Cardiac septum (tissue), 1 donor: ENCODE results near the gene DNAH9. TPM values are rescaled to one million over a fixed set of nuclear protein-coding genes. Genes with fewer than 3 reads are reported as not detected.

Experiments used
- DNase-seq: peaks from one replicate; pipeline ENCODE4 v3.0.0-alpha.2; 2020; ENCODE audit warnings: low spot score
- intact Hi-C: fragments of 100-400 bp; cut with DNase I; formaldehyde crosslinking; loops from one replicate; pipeline ENCODE4 v1.14.0; 2022
- total RNA-seq: library from RNA; stranded (reverse); fragmentation: NEBNext Ultra II Directional; extraction: Animal tissue kit (Norgen Biotek cat#: 25700); gene quantifications from one replicate; pipeline ENCODE4 v1.2.1, GENCODE V29; 2021
- donor health status: DM: no; HTN: no; CAD: no.

DNAH9 gene
- total RNA-seq, 1 donor from 2014 or later: not detected

- DNase-seq: no peak
- intact Hi-C loops: no loop called here
These were observed 14.8 kb upstream of the DNAH9 start for GRCh38 chr17:11583306-11583992.

DNA sequence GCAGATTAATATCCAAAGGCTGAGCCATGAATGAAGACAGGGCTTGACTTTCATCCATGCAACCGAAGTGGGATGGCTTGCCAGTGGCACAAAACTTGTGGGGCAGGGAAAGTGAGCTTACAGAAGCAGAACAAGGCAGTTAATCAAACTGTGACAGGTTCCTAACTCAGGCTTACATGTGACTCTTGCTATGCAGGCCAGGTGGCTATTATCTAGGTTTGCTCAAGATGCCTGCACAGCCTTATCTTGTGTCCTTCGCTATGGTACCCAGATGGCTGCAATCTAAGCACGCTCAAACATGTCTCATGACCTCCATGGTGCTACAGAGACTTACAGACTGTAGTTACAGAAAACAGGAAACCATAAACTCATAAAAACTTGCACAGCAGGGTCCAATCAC is 8.6 kb upstream of the DNAH9 start:
- intact Hi-C loops: no loop called here
- DNase-seq: no peak

- intact Hi-C loops: no loop called here
These were observed 3.4 kb downstream of the DNAH9 start for GRCh38 chr17:11601661-11602060.

DNA sequence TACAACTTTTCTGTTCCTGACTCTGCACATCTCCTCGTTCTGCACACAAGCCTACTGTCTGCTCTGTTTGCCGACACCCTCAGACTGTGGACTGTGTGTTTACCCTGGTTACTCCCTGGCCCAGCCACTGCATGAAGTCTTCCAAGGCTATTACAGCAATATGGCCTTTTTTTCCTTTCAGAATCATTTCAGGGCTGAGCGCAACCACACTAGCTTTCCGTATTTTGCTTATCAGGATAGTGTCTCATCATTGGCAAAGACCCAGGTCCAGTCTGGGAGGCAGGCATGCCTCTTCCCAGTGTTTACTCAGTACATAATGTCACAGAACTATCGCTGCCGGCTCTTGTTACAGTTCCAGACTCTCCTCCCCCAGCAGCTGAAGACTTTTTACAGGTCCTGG is 10.1 kb downstream of the DNAH9 start:
- DNase-seq: no peak
- intact Hi-C loops: no loop called here

More at GRCh38 chr17:11601661-11602060, 3.4 kb downstream of the DNAH9 start:
- DNase-seq: no peak

DNA sequence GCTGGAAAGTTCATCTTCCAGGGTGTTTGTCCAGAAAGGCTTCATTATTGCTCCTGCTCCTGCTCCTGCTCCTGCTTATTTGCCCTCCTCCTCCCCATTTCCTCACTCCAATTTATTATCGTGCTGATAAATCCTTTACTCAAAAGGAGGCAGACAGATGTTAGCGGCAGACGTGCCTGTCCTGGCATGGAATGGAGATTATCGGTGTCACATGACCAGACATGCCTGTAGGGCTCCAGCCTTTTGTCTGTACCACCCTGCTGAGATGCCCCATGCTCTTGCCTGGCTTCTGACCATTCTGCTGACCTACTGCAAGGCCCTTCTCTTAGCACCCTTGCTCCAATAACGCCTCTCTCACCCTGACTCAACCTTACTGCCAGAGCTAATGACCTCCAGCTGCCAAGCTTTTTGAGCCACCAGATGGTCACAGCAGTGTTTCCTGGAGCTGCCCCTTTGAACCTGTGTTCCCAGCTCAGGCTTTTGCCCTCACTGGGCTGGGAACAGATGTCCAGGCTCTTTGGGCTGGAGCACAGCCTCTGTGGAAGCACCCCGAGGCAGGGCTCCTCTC is 12.8 kb downstream of the DNAH9 start:
- DNase-seq: no peak
- intact Hi-C loops: no loop called here

DNA sequence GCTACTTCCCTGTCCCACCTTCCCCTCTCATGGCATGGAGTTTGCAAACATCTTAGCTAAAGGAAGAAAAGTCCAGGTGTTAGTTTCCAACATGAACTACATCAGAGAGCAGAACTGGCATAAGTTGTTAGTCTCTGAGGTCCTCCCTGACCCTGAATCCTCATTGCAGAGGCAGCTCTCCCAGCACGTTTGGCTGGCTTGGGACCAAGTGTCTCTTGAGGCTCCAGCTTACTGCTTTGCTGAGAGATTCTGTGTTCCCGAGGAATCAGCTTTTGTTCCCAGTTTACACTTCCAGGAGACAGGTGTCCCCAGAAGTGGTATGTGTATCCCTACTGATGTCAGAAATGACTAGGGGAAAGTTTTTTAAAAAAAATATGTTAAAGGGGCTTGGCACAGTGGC is 14.7 kb downstream of the DNAH9 start:
- intact Hi-C loops: no loop called here
- no peak for DNase-seq

- intact Hi-C loops: no loop called here
- no peak for DNase-seq
These were observed 20.7 kb downstream of the DNAH9 start for GRCh38 chr17:11618861-11619566.

- intact Hi-C loops: no loop called here
- DNase-seq: no peak
These were observed 24.2 kb downstream of the DNAH9 start for GRCh38 chr17:11622492-11622891.

DNA sequence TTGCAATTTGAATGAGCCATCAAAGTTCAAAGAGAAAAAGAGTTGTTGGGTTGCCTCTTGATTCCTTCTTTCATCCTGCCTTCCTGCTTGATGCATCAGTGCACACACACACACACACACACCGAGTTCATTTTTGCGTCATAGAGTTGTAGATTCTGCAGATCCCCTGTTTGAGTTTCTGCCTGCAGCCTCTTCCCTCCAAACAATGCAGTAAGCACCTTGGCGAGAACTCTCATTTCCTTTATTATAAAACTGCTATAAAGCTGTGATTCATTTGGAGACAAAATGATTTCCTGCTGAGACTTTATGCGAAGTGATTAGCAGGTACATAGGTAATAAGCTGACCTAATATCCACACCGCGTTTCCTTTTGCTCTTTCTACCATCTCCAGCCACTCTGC is 26.7 kb downstream of the DNAH9 start:
- DNase-seq: no peak
- intact Hi-C loops: no loop called here

GRCh38 chr17:11625878-11626277 is 27.6 kb downstream of the DNAH9 start:
- intact Hi-C loops: no loop called here
- DNase-seq: no peak

DNA sequence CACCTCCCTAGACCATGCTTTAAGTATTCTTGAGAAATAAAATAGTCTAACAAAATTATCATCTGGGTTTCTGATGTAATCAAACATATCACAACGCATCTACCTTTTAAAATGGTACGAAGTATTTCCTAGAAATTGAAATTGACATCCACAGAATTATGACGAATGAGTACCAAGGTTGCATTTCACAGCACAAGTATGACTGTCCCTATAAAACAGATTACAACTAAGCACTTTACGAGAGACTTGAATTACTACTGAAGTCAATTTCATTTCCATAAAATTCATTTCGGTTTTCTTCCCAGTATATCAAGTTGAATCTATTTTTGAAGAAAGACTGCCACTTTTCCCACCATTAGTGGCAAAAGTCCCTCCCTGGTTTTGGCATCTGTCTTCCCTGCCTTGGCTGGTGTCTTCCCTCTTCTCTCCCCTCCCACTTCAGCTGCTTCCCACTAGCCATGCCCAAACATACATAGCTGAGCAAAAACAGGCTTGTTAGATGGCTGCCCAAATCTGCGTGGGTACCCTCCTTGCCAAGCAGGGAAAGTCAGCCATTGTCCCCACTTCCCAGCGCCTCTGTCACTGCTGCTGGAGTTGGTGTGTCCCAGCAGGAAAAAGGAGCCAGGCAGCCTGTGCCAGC is 29.2 kb downstream of the DNAH9 start:
- intact Hi-C loops: no loop called here
- DNase-seq: no peak

- DNase-seq: no peak
- intact Hi-C loops: no loop called here
These were observed 30.1 kb downstream of the DNAH9 start for GRCh38 chr17:11628374-11628773.

- DNase-seq: no peak
- intact Hi-C loops: no loop called here
These were observed 30.6 kb downstream of the DNAH9 start for GRCh38 chr17:11628831-11629230.

DNA sequence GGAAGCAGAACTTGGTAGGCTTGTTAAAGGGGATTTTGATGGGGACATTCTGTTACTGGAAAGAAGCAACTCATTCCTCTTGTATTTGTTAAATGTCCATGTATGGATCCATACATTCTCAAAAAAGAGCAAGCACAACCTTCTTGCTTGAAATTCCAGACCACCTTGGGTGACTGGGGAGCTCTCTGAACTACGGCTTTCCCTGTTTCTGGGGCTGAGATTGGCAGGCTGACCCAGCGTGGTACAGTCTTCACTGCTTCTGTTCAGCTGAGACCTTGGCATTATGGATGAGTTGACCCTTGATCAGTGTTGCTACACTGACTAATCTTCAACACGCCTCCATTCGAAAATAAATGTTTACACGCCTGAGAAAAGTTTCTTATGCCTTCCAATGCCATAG is 38.5 kb downstream of the DNAH9 start:
- intact Hi-C loops: no loop called here

DNA sequence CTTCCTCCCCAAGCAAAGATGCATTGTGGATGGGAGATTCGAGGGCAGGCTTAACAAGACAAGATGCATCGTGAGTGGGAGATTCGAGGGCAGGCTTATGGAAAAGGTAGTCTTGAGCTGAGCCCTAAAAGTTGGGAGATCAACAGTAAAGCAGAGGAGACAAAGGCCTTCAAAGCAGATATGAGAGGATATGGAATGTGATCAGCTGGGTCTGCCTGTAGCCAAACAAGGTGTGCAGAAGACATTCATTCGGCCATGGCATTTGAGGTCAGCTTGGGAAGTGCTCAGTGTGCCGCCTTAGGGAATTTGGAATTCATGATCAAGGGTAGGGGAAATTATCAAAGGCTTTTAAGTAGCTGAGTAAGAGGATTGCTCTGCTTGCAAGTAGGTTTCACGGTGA is 39.5 kb downstream of the DNAH9 start:
- DNase-seq: no peak
- intact Hi-C loops: no loop called here

More for the DNA sequence above, 38.5 kb downstream of the DNAH9 start:
- DNase-seq: no peak

GRCh38 chr17:11638700-11639265 is 40.5 kb downstream of the DNAH9 start:
- intact Hi-C loops: no loop called here
- no peak for DNase-seq

- no peak for DNase-seq
- intact Hi-C loops: loop anchor here (10.0 kb wide), 1 partner anchor 765 kb away; no protein-coding TSS in a partner anchor
These were observed 41.6 kb downstream of the DNAH9 start for GRCh38 chr17:11639736-11640462.

GRCh38 chr17:11640463-11640814 is 42.2 kb downstream of the DNAH9 start:
- intact Hi-C loops: loop anchor here (10.0 kb wide), 1 partner anchor 766 kb away; no protein-coding TSS in a partner anchor
- no peak for DNase-seq

DNA sequence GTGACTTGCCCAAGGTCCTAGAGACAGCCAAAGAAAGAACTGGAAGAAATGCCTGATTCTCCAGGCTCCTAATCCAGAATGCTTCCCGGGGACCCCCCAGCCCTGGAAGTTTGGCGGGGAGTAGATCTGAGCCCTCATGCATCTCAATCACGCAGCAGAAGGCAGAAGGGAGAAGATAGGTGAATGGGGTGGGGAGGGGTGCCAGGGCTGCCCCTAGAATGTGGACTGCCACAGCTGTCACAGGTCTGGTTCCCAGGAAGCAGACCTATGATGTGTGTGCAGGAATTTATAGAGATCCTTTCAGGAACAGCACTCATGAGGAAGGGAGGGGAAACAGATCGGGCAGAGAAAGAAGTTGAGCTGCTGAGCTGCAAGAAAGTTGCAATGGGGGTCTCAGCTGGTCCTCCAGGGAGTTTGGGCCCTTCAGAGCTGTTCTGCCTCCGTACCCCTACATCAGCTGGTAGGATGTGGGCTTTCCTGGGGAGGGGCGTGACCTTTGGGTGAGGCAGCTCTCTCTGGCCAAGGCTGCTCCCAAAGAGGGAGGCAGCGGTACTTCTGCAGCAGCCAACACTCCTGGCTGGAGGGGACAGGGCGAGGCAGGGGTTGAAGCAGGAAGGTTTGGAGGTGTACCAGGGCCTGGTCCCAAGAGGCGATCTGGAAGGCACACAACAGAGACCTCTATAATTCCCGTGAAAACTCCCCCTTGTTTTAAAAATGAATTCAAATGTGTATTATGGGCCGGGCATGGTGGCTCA is 43.4 kb downstream of the DNAH9 start:
- no peak for DNase-seq
- intact Hi-C loops: loop anchor here (10.0 kb wide), 1 partner anchor 767 kb away; no protein-coding TSS in a partner anchor
